Renal cortex interstitium (tissue), 15 donors: Measurements from ENCODE around the gene PLVAP. TPM values are rescaled to one million over a fixed set of nuclear protein-coding genes. Genes with fewer than 3 reads are reported as not detected.

ENCODE experiments used
- DNase-seq, 11 donors: peaks; one replicate each; pipeline ENCODE4 v3.0.0-alpha.2; 2013; ENCODE audit warnings: low read depth in 9 of 11, low spot score in 4 of 11; ENCODE audit errors: extremely low read depth in 1 of 11
- long read RNA-seq, 16 experiments: transcript quantifications; one replicate each; lab custom pipeline, GENCODE V29; 2026
- polyA plus RNA-seq, 3 donors: library from polyadenylated mRNA; unstranded; fragments of 120-200 nt; gene quantifications; one replicate each; pipeline ENCODE4 v1.2.1, GENCODE V29; 2013; ENCODE audit not compliant: insufficient read length in 3 of 3

The PLVAP gene
- polyA plus RNA-seq, result 100 to 1,000 TPM; 142 to 223 (median 176) TPM
- long read RNA-seq, donor 1, transcript PLVAP-201 (6 exons, 2,305 nt), result major isoform, 30 of 84 reads
- long read RNA-seq, donor 1, partial matches to known transcripts, result 49 of 84 reads
- long read RNA-seq, donor 1, other reads (novel, unspliced or antisense), result 5 of 84 reads
- long read RNA-seq, donor 2, transcript PLVAP-201 (6 exons, 2,305 nt), result major isoform, 20 of 92 reads
- long read RNA-seq, donor 2, partial matches to known transcripts, result 72 of 92 reads
- long read RNA-seq, donor 2, other reads (novel, unspliced or antisense), result 0 of 92 reads
- long read RNA-seq, donor 3, transcript PLVAP-201 (6 exons, 2,305 nt), result major isoform, 71 of 171 reads
- long read RNA-seq, donor 3, partial matches to known transcripts, result 100 of 171 reads
- long read RNA-seq, donor 3, other reads (novel, unspliced or antisense), result 0 of 171 reads
- long read RNA-seq, donor 4, transcript PLVAP-201 (6 exons, 2,305 nt), result major isoform, 38 of 53 reads
- long read RNA-seq, donor 4, partial matches to known transcripts, result 15 of 53 reads
- long read RNA-seq, donor 4, other reads (novel, unspliced or antisense), result 0 of 53 reads
- long read RNA-seq, donor 5, transcript PLVAP-201 (6 exons, 2,305 nt), result major isoform, 69 of 136 reads
- long read RNA-seq, donor 5, partial matches to known transcripts, result 67 of 136 reads
- long read RNA-seq, donor 5, other reads (novel, unspliced or antisense), result 0 of 136 reads
- long read RNA-seq, donor 6, transcript PLVAP-201 (6 exons, 2,305 nt), result major isoform, 29 of 105 reads
- long read RNA-seq, donor 6, partial matches to known transcripts, result 76 of 105 reads
- long read RNA-seq, donor 6, other reads (novel, unspliced or antisense), result 0 of 105 reads
- long read RNA-seq, donor 7, transcript PLVAP-201 (6 exons, 2,305 nt), result major isoform, 32 of 217 reads
- long read RNA-seq, donor 7, partial matches to known transcripts, result 151 of 217 reads
- long read RNA-seq, donor 7, other reads (novel, unspliced or antisense), result 34 of 217 reads
- long read RNA-seq, donor 8, result 0 reads
- long read RNA-seq, donor 9, transcript PLVAP-201 (6 exons, 2,305 nt), result major isoform, 57 of 103 reads
- long read RNA-seq, donor 9, partial matches to known transcripts, result 46 of 103 reads
- long read RNA-seq, donor 9, other reads (novel, unspliced or antisense), result 0 of 103 reads
- long read RNA-seq, donor 10, transcript PLVAP-201 (6 exons, 2,305 nt), result major isoform, 32 of 128 reads
- long read RNA-seq, donor 10, partial matches to known transcripts, result 96 of 128 reads
- long read RNA-seq, donor 10, other reads (novel, unspliced or antisense), result 0 of 128 reads
- long read RNA-seq, donor 11, transcript PLVAP-201 (6 exons, 2,305 nt), result major isoform, 35 of 78 reads
- long read RNA-seq, donor 11, partial matches to known transcripts, result 37 of 78 reads
- long read RNA-seq, donor 11, other reads (novel, unspliced or antisense), result 6 of 78 reads
- long read RNA-seq, donor 12, transcript PLVAP-201 (6 exons, 2,305 nt), result major isoform, 8 of 16 reads
- long read RNA-seq, donor 12, partial matches to known transcripts, result 8 of 16 reads
- long read RNA-seq, donor 12, other reads (novel, unspliced or antisense), result 0 of 16 reads
- long read RNA-seq, donor 13, transcript PLVAP-201 (6 exons, 2,305 nt), result major isoform, 55 of 195 reads
- long read RNA-seq, donor 13, partial matches to known transcripts, result 140 of 195 reads
- long read RNA-seq, donor 13, other reads (novel, unspliced or antisense), result 0 of 195 reads
- long read RNA-seq, donor 14, transcript PLVAP-201 (6 exons, 2,305 nt), result major isoform, 25 of 64 reads
- long read RNA-seq, donor 14, partial matches to known transcripts, result 34 of 64 reads
- long read RNA-seq, donor 14, other reads (novel, unspliced or antisense), result 5 of 64 reads
- long read RNA-seq, donor 15, transcript PLVAP-201 (6 exons, 2,305 nt), result major isoform, 18 of 39 reads
- long read RNA-seq, donor 15, partial matches to known transcripts, result 21 of 39 reads
- long read RNA-seq, donor 15, other reads (novel, unspliced or antisense), result 0 of 39 reads
- long read RNA-seq, donor 16, transcript PLVAP-201 (6 exons, 2,305 nt), result major isoform, 128 of 232 reads
- long read RNA-seq, donor 16, partial matches to known transcripts, result 97 of 232 reads
- long read RNA-seq, donor 16, other reads (novel, unspliced or antisense), result 7 of 232 reads

DNA sequence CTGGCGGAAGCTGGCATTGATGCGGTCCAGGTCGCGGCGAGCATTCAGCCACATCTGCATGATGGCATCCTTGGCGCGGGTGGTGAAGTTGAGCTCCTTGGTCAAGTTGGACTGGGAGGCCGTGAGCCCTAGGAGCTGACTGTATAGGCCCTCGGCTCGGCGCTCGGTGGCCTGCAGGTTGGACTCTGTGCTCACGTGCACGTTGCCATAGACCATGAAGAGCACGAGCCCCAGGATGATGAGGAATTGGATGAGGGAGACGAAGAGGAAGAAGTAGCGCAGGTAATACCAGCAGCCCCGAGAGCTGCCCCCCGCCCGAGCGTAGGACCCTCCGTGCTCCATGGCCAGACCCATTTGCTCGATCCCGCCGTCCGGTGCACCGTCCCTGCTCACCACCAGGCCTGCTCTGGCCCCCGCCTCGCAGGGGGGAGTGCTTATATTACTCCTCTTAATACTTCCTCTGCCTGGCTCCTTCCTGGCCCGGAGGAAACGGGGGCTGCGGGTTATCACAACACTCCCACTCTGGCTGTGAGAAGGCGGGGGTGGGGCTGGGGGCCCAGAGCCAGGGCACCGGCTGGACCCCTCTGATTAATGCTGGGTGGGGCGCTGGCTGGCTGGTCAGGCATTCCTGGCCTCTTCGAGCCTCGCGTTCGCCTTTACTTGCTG, at the start of gene PLVAP:
TSS of gene PLVAP (minus strand) at position 408 of the 666 bp plus-strand sequence. CDS start at position 354, 54 bp downstream.
- DNase-seq, result peak in 2 of 11 donors; percentile 44 to 49

DNA sequence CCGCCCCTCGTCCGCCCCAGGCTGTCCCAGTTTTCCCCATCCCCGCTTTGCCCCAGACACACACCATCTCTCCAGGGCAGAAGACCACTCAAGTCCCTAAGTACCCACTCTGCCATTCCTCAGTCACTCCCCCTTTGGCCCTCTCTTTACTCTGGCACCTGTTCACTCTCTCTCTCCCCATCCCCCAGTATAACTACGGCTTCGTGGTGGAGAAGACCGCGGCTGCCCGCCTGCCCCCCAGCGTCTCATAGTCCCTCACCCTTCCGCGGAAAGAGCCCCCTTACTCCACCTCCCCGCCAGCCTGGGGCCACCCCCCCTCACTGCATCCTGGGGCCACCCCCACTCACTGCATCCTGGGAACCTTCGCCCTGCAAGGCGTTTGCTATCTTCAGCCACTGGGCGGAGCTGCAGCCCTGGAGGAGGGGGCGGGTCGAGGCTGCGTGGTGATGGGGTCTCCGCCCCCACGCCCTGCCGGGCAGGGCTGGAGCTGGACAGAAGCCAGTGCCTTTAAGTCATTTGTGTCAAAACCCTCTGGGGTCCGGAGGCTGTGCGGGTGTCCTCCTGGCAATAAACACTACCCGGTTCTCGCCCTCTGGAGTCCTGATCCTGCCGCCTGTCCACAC, 47.7 kb upstream of the PLVAP start:
- DNase-seq, result peak in 4 of 11 donors; percentile 55 to 70 (median 64)

GRCh38 chr19:17423429-17424208, 46.5 kb upstream of the PLVAP start:
- DNase-seq, result no peak

GRCh38 chr19:17421942-17422341, 44.8 kb upstream of the PLVAP start:
- DNase-seq, result no peak

DNA sequence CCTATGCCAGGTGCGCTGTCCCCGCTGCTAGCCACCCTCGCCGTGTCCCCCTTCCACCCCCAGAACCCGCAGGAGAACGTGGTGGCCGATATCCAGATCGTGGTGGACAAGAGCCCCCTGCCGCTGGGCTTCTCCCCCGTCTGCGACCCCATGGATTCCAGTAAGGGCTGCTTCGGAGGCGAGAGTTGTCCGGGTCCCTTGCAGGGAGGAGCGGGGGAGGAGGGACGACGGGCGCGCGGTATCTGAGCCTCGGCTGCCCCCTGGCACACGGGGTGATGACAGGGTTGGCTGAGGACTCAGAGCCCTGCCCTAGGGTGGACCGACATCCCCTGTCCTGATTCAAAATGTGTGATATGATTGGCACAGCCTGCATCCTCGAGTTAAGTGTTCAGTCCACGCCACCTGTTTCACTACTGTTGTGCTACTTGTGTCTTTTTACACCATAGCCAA, 43.4 kb upstream of the PLVAP start:
- DNase-seq, result peak in 1 of 11 donors; percentile 49

- DNase-seq, result peak; percentile 98 to 99 (median 99)
These were observed 42.7 kb upstream of the PLVAP start, which contains the start of gene MVB12A for GRCh38 chr19:17419621-17420474. MVB12A (plus strand) TSS chr19:17420047; CDS start chr19:17420136, 89 bp downstream.

GRCh38 chr19:17419154-17419620, 42.0 kb upstream of the PLVAP start:
- no peak for DNase-seq

DNA sequence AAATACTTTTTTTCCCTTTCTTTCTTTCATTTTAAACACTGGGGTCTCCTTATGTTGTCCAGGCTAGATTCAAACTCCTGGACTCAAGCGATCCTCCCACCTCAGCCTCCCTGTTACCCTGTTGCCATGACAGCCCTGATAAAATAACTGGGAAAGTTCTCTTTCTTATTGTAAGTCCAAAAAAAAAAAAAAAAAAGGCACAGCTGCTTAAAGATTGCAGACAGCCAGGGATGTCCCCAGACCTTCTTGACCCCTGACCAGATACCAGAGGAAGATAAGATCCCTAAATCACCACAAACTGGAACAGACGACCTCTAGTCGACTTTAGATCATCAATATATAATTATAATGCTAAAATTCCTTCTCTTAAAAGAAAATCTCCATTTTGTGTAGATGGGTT, 41.6 kb upstream of the PLVAP start:
- DNase-seq, result no peak

GRCh38 chr19:17415121-17415520, 38.0 kb upstream of the PLVAP start:
- no peak for DNase-seq

- DNase-seq, result no peak
These were observed 37.0 kb upstream of the PLVAP start for GRCh38 chr19:17414097-17414496.

- no peak for DNase-seq
These were observed 34.7 kb upstream of the PLVAP start for GRCh38 chr19:17411801-17412200.

- no peak for DNase-seq
These were observed 32.8 kb upstream of the PLVAP start for GRCh38 chr19:17409990-17410389.

DNA sequence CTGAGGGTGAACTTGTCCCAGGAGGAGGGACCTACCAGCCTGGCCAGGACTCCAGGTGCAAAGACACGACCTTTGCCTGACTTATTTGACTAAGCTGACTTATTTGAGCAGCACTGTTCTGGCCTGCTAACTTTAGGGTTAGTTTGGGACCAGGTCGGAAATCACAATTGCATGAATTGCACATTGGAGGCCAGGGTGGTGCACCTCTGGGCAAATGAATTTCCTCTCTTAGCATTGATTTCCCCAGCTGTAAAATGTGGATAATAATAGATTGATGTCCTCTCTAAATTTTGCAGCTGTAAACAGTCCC, 29.7 kb upstream of the PLVAP start:
- DNase-seq, result no peak

- no peak for DNase-seq
These were observed 29.1 kb upstream of the PLVAP start for GRCh38 chr19:17406046-17406886.
